HEK293 (cell line): Measurements from ENCODE around the gene EYS.

ENCODE experiments used
- SALL2 ChIP-seq: fragments of 450-650 bp; formaldehyde crosslinking; IDR thresholded peaks from 2 replicates; pipeline ENCODE4 v1.5.0; 2017; ENCODE audit warnings: missing biosample characterization, mild to moderate bottlenecking, missing genetic modification characterization, borderline replicate concordance
- YY1 ChIP-seq: fragments of 450-650 bp; formaldehyde crosslinking; IDR thresholded peaks from 2 replicates; pipeline ENCODE4 v1.5.1; 2018; ENCODE audit warnings: missing biosample characterization, missing genetic modification characterization
- ZBTB17 ChIP-seq: fragments of 450-650 bp; formaldehyde crosslinking; IDR thresholded peaks from 2 replicates; pipeline ENCODE4 v1.5.1; 2016; ENCODE audit warnings: missing biosample characterization, missing genetic modification characterization
- ZBTB7A ChIP-seq: fragments of 450-650 bp; formaldehyde crosslinking; IDR thresholded peaks from 2 replicates; pipeline ENCODE4 v1.5.1; 2016; ENCODE audit warnings: low read depth, missing biosample characterization, missing genetic modification characterization
- ZNF544 ChIP-seq: fragments of 450-650 bp; formaldehyde crosslinking; IDR thresholded peaks from 2 replicates; pipeline ENCODE4 v1.5.0; 2017; ENCODE audit warnings: missing biosample characterization, missing genetic modification characterization
- ZNF623 ChIP-seq: fragments of 450-650 bp; formaldehyde crosslinking; IDR thresholded peaks from 2 replicates; pipeline ENCODE4 v1.5.1; 2016; ENCODE audit warnings: missing biosample characterization, missing genetic modification characterization
- TF ChIP-seq, protein P1 (sequence below): fragments of 450-650 bp; formaldehyde crosslinking; IDR thresholded peaks from 2 replicates; pipeline ENCODE4 v1.5.1; 2016; ENCODE audit warnings: missing biosample characterization, missing genetic modification characterization
- TF ChIP-seq, protein P2 (sequence below): fragments of 450-650 bp; formaldehyde crosslinking; IDR thresholded peaks from 2 replicates; pipeline ENCODE4 v1.5.1; 2016; ENCODE audit warnings: missing biosample characterization, missing genetic modification characterization

DNA sequence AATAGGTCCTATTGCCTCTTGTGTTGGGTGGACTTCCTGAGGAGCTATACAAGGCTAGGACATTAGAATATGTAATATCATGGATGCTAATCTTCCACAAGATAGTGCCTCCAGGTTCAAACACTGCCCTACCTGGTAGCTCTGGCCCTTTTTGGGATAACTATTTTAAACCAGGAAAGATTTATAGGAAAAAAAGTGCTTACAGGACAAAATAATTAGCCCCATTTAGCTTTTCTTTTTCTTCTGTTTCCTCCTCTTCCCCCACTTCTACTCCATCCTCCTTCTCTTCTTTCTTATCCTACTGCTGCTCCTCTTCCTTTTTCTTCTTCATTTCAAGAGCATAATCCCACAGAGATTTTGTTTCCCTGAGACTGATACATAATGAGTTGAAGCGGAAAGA is 1104.0 kb downstream of the EYS start:
- no peak for TF ChIP-seq ZBTB17 (tag by site-specific recombination)
- TF ChIP-seq ZNF623 (tag by site-specific recombination): no peak
- no peak for TF ChIP-seq SALL2 (tag by site-specific recombination)
- no peak for TF ChIP-seq YY1
- no peak for TF ChIP-seq ZNF544 (tag by site-specific recombination)
- TF ChIP-seq ZBTB7A: no peak
- TF ChIP-seq, protein P1, sequence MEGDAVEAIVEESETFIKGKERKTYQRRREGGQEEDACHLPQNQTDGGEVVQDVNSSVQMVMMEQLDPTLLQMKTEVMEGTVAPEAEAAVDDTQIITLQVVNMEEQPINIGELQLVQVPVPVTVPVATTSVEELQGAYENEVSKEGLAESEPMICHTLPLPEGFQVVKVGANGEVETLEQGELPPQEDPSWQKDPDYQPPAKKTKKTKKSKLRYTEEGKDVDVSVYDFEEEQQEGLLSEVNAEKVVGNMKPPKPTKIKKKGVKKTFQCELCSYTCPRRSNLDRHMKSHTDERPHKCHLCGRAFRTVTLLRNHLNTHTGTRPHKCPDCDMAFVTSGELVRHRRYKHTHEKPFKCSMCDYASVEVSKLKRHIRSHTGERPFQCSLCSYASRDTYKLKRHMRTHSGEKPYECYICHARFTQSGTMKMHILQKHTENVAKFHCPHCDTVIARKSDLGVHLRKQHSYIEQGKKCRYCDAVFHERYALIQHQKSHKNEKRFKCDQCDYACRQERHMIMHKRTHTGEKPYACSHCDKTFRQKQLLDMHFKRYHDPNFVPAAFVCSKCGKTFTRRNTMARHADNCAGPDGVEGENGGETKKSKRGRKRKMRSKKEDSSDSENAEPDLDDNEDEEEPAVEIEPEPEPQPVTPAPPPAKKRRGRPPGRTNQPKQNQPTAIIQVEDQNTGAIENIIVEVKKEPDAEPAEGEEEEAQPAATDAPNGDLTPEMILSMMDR: no peak
- TF ChIP-seq, protein P2, sequence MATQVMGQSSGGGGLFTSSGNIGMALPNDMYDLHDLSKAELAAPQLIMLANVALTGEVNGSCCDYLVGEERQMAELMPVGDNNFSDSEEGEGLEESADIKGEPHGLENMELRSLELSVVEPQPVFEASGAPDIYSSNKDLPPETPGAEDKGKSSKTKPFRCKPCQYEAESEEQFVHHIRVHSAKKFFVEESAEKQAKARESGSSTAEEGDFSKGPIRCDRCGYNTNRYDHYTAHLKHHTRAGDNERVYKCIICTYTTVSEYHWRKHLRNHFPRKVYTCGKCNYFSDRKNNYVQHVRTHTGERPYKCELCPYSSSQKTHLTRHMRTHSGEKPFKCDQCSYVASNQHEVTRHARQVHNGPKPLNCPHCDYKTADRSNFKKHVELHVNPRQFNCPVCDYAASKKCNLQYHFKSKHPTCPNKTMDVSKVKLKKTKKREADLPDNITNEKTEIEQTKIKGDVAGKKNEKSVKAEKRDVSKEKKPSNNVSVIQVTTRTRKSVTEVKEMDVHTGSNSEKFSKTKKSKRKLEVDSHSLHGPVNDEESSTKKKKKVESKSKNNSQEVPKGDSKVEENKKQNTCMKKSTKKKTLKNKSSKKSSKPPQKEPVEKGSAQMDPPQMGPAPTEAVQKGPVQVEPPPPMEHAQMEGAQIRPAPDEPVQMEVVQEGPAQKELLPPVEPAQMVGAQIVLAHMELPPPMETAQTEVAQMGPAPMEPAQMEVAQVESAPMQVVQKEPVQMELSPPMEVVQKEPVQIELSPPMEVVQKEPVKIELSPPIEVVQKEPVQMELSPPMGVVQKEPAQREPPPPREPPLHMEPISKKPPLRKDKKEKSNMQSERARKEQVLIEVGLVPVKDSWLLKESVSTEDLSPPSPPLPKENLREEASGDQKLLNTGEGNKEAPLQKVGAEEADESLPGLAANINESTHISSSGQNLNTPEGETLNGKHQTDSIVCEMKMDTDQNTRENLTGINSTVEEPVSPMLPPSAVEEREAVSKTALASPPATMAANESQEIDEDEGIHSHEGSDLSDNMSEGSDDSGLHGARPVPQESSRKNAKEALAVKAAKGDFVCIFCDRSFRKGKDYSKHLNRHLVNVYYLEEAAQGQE: no peak
